GM18861 (cell line): ENCODE results near the gene NELFB.

ENCODE experiments used
- ATAC-seq: cut with Tn5 transposase; IDR thresholded peaks from one replicate; pipeline ENCODE4 v1.9.1; 2021; ENCODE audit not compliant: unreplicated experiment

NELFB gene

DNA sequence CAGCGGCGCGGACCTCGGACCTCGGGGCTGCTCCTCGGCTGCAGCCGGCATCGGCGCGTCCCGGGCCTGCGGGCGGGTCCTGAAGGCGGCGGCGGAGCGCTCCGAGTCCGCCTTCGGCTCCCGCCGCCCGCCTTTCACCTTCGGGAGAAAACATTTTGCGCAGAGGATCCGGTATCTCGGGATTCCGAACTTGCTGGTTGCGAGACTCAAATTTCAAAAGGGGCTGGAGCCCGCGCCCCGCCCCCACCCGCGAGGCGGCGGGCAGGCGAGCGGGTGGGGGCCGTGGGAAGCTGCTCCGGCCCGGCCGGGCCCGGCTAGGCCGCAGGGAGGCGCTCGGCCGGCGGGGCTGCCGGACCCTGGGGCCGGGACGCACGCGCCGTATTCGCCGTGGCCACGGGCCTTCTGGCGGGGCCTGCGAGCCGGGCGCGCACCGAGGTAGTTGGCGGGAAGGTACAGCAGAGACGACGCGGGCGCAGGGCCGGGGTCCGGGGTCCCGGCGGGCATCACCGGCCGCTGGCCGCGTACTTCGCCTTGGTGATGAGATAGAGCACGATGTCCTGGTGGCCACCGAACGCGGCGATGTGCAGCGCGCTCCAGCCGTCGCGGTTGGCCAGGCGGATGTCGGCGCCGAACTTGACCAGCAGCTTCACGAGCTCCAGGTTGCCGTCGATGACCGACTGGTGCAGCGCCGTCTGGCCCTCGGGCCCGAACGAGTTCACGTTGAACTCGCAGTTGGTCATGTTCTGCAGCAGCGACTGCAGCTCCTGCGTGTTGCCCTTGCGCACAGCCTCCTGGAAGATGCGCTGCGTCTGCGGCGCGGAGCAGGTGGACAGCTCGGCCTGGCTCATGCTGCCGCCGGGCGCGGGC, 46.2 kb downstream of the NELFB start:
- peak; percentile 8 for ATAC-seq

DNA sequence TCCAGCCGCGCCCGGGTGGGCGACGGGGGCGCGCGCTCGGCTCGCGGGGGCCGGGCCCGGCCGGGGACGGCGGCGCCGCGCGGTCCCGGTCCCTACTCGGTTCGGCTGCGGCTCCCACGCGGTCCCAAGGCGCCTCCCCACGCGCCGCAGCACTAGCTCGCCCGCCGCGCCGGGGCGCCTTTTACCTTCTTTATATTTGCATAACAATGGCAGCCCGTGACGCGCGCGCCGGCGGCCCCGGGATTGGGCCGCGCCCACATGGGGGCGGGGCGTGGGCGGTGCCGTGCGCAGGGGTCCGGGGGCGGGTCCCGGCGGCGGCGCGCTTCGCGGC, 47.0 kb downstream of the NELFB start, which contains the start of gene NRARP:
Gene NRARP (minus strand): TSS at position 154 of the 331 bp plus-strand sequence. CDS start 343 bp downstream, outside the sequence.
- ATAC-seq = peak; percentile 58

DNA sequence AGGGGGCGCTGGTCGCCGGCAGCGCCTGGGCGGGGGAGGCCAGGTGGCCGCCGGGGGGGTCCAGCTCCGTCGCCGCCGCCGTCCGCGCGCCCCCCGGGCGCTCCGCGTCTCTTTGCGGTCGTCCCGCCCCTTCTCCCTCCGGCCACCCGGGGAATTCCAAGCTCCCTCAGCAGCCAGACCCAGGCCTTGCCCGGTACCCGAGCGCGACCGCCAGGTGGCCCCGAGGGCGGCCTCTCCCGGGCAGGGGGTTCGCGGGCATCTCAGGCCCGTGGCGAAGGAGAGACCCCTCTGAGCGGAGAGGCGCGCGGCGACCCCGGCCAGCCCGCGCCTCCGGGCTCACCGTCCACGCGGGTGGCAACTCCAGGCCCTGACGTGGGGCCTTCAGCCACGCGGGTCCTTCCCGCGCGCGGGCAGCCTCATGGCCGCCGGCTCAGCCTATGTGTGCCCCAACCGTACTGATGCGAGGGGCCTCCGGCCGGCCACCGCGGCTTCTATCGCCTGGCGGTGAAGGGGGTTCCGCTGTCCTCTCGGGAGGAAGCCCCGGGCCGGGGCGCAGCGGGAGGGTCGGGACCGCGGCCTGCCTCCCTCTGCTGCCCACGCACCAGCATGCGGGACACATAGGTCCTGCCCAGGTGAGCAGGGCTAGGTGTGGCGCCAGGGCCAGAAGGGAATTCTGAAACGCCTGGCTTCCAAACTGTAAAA, 47.5 kb downstream of the NELFB start:
- ATAC-seq = peak; percentile 34

DNA sequence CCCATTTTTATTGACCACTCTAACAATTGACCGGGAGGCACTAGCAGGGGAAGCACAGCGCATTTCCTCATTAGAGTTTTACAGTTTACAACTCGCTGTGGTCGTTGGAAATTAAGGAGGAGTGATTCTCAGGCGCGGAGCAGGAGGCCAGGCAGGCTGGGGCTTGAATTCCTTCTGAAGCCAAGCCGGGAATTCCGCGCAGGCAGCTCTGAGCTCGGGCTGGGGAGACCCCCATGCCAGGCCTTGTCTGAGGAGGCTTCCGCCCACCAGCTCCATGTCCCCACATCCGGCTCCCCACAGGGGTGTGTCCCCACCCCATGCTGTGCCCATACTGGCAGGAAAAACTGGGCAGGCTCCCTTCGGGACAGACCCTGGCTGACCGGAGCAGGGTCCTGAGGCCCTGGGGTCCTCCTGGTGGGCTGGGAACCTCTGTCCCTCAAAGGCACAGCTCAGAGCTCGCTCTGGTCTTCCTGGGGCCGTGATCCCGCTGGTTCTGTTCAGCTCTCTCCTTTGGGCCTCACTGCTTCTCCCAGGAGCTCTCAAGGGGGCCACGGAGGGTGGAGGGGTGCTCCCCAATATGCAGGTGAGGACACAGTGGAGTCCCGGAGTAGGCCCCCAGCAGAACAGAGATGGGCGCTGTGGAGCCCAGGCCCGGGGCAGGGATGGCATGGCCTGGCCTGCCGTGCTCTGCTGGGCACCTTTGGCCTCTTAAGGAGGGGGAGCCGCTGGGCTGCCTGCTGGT, 48.2 kb downstream of the NELFB start:
- ATAC-seq = no peak

DNA sequence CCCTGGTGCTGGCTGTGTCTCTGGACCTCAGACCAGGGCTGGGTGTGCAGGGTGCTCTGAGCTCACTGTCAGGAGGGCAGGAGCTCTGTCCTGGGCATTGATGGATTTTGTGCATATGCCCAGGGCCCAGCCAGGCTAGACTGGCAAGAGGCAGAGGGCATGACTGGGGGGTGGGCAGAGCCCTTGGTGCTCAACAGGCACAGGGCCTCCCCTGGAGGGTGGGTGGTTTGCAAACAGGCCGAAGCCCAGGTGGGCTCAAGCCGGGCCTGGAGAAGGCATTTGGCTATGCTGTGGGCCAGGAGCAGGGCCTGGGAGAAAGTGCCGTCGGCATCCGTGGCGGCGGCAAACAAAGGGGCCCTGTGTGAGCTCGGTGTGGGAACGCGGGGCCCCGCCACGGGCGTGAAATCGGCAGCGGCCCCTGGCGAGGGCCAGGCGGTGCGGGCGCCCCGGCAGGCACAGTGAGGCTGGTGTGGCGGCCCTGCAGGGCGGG, 48.8 kb downstream of the NELFB start:
- no peak for ATAC-seq

DNA sequence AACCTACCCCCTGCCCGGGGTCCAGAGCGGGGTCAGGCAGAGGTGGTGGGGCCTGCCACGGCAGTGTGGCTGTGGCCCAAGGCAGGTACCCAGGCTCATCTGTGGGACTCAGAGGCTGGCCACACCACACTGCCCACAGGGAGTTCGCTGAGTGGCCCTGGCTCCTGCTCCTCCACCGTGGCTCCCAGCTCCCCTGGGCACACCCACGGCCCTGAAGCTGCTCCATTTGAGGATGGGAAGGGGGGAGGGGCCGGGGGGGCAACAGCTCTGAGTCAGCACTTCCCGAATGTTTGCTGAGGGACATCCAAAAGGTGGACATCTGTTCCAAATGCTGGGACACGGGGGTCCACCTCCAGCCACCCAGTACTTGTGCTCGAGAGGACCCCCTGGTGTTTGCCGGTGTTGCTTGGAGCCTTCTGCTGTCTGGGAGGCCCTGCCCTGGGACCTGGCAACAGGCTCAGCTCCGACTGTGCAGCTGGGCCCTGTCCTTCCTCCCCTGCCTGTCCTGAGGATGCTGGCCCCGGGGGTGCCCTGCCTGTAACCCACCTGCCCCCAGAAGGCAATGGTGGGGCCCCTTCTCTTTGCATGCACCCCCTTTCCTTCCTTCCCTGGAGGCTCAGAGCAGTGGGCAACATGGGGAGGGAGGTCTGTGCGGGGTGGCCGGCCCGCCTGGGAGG, 49.4 kb downstream of the NELFB start:
- ATAC-seq = no peak

DNA sequence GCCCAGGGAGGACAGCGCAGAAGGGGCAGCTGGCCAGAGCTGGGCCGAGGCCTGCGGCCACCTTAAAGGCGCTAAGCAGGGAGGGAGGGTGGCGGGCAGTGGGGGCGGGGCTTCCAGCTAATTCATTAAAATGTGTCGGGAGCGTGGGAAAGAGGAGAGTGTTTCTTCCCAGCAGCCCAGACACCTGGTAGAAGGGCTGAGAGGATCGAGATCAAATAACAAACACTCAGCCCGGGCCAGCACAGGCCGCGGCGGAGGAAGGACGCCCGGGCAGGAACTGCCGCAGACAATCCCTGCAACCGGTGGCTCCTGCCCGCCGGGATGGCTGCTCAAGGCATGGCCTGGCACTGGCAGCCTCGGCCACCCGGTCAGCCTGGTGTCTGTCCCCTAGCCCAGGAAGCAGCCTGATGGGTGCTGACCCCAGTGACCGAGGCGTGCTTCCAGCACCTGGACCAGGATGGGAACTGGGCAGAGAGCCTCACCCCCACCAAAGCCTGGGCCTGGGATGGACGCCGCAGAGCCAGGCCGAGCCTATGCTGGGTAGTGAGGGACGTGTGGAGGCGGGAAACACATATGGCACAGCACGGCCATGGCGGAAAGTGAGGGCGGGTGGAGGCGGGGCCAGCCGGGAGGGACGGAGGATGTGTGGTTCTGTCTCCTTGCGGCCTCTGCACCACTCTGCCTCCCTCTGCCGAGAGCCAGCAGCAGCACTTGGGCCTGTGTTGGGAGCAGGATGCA, 50.1 kb downstream of the NELFB start:
- ATAC-seq = no peak

DNA sequence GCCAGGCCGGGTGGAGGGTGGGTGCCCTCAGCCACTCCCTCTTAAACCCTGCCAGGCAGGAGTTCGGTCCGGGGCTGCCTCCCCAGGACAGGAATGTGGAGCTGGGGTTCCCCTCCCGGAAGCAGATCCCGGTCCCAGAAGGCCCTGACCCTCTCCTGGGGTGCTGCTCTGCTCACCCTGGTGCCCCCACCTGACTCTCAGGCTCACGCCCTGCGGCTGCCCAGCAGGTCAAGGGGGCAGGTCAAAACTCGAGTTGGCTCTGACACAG, 50.6 kb downstream of the NELFB start:
- ATAC-seq = no peak

DNA sequence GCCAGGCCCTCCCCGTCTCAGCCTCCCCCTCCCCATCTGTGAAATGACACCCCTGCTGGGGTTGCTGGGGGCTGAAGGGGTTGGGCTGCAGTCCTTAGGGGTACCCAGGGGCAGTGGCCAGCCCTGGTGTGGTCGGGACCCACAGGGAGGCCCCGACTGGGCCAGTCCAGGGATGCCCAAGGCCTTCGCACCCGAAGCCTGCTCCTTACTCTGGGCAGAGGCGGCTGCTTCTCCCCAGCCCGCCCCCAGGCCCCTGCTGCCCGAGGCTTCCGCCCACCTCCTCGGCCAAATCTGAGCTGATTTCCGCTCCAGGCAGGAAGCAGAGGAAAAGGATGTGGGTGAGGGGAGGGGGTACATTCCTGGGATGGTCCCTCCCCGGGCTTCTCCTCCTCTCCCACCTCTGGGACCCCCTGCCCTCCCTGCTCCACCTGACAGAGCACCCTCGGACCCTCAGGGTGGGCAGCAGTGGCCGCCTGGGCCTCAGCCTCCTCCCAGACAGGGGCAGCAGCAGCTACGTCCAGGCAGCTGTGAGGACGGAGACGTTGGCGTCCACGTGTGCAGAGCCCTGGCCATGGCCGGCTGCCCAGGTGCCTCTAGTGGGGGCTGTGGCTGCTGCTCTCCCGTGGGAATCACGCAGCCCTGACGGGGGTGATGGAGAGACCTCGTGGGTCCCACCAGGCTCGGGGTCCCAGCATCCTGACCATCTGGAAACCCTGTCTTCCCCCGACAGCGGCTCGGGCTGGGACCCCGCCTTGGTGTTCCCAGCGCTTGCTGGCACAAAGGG, 51.1 kb downstream of the NELFB start:
- no peak for ATAC-seq

DNA sequence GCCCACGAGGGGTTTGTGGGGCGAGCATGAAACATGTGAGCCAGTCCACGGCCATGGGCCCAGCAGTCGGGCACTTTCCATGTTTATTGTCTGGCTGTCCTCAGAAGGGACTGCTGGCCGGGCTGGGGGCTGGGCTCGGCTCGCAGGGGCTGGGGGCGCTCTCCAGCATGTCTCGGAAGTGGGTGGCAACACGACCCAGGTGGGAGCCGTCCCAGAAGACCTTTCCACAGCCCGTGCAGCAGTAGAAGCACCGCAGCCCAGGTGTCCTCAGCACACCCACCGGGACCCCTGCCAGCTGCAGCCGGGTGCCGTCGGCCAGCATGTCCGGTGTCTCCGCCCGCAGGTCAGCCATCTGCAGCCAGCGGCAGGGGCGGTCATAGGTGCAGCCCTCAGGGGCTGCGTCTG, 51.7 kb downstream of the NELFB start:
- ATAC-seq = no peak

DNA sequence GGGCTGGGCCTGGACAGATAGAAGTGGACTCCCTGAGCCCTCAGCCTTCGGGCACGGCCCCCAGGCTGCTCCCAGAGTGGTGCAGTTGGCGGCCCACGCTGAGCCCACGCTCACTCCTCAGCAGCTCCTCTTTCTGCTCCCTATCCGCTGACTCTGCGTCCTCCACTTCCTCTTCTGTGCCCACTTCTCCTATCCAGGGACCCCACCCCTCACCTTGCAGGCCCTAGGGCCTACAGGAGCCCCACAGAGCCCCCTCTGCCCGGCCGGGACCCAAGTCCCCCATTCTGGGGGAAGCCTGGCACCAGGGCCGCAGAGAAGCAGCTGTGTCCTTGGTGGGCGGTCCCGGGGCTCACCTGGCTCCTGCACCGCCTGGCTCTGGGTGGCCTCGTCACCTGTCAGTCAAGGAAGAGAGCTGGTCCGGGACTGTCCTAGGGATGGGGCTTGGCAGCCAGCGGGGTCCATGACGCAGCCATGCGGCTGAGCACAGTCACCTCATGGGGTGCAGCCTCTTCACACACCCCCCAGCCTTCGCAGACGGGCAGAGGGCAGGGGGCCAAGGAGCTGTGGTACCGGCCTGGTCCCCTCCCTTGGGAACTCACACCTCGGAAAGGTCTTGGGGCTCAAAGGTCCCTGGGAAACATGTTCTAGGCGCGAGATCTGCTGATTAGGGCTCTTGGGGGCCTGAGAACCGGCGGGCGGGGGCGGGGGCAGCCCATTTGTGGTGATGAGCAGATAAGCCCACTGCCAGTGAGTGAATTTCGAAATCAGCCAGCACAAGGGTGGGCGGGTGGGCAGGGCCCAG, 52.3 kb downstream of the NELFB start:
- no peak for ATAC-seq

DNA sequence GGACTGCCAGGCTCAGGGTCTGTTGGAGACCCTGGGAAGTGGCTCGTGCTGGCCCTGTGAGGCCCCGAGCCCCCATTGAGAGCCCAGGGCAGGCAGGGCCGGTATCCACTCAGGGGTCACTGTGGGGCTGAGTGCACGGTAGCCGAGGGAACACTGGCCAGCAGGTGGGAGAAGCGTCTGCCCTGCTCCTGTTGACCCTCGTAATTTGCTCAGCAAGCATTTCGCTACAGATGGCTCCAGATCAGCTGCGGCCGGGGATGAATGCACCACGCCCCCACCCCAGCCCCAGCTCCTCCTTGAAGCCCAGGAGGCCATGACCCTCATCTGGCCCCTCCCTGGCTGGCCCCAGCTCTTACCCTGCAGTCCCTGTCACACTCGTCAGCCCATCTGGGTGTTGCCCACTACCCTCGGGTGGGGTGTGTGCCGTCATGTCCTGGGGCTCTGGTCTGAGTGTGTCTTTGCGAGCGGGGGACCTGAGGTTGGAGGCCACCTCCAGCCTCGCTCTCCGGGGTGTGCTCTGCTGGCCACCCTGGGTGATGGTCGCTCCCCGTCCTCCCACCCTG, 53.0 kb downstream of the NELFB start:
- no peak for ATAC-seq

DNA sequence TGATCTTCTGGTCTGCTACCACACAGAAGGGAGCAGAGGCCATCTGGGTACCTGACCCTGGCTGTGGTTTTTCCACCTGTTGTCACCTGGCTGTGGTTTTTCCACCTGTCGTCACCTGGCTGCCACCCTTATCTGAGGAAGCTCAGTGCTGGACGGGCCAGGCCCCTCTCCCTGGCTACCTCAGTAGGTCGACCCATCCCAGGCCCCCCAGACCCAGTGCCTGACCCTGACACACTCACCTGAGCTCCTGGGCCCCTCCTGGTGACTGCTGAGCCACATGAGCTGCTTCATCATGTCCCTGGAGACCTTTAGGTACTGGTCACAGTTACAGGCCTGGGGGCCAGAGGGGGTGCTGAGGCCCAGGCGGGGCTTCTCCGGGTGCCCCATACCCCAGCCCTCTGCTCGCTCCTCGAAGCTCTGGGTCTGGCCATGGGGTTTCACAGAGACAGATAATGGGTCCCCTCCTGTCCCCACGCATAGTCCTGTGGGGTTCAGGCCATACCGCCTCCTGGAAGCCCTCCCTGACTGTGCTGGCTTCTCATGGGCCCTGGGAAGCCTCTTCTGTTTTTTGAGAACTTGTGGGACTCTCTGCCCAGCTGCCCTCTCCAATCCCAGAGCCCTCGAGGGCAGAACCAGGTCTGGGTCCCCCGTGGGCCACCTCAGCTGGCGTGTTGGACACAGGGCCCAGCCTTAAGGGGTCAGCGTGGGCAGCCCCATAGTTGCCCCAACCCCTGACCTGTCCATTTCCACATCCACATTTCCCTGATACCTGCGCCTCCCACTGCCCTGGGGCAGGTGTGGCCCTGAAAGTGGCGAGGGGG, 54.5 kb downstream of the NELFB start:
- ATAC-seq = no peak

DNA sequence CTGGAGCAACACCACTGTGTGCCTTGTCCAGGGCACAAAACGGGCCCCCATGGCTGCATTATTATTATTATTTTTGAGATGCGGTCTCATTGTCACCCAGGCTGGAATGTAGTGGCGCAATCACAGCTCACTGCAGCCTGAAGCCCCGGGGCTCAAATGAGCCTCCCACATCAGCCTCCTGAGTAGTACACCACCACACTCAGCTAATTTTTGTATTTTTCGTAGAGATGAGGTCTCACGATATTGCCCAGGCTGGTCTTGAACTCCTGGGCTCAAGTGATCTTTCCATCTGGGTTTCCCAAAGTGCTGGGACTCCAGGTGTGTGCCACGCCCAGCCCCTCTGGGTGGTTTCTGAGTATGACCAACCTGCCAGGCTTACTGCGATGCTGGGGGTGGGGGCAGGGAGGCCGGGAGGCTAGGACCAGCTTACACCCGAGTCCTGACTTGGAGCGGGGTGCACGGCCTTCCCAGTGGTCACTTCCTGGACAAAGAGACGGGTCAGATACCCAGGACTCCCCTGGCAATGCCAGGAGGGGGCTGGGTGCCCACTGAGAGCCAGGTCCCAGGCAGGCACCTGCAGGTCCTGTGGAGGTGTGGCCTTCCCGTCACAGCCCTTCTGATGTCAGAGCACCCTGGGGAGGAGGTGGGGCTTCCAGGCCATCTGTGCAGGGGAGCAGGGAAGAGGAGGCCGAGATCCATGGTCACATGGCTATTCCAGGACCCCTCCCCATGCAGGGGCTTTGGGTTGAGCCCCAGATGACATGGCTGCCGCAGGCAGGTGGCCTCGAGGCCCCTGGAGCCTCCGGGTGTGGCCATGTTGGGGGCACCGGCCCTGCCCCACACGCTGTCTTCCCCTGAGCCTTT, 55.3 kb downstream of the NELFB start:
- no peak for ATAC-seq

DNA sequence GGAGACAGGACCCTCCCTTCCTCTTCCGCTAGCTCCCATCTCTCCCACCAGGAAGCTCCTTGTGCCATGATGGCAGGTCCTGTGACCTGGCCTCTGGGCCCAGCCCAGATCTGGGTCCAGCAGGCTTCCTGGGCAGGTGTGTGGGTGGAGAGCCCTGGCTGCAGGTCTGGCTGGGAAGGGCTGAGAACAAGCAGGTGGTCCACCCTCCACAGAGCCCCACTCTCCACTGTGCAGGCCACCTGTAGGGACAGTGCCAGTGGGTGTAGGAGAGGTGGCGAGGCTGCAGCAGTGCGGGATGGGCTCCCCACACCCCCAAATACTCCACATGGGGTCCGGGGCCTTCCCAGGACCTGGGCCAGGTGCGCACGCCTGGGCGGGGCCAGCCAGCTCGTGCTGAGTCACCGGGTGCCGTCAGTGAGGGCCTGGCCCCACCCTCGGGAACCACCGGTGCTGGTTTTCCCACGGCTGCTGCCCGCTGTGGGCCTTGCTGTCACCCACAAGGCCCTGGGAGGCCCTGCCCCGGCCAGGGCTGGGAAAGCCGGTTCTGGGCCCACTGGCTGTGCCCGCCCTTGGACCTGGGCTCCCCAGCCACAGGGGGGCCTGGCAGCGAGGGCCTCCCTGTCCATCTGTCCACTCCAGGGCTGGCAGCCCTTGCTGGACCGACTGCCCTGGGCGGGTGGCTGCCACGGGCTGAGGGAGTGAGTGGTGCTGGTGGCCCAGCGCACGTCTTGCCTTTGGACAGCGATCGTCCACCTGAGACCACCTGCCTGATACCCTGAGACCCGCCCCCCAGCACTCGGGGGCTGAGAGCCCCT, 56.3 kb downstream of the NELFB start:
- no peak for ATAC-seq
